ENCODE data around the gene NOP53.
"Not testable (repeated sequence)": the region's sequence is repeated elsewhere in the genome, so short reads cannot be mapped to it uniquely, and the experiment has no call there.

The NOP53 gene

GRCh38 chr19:47718415-47719046, 26.8 kb upstream of the NOP53 start:
- DNase-seq, result not testable (repeated sequence)

GRCh38 chr19:47719047-47719859, 26.1 kb upstream of the NOP53 start:
- DNase-seq, result no peak

DNA sequence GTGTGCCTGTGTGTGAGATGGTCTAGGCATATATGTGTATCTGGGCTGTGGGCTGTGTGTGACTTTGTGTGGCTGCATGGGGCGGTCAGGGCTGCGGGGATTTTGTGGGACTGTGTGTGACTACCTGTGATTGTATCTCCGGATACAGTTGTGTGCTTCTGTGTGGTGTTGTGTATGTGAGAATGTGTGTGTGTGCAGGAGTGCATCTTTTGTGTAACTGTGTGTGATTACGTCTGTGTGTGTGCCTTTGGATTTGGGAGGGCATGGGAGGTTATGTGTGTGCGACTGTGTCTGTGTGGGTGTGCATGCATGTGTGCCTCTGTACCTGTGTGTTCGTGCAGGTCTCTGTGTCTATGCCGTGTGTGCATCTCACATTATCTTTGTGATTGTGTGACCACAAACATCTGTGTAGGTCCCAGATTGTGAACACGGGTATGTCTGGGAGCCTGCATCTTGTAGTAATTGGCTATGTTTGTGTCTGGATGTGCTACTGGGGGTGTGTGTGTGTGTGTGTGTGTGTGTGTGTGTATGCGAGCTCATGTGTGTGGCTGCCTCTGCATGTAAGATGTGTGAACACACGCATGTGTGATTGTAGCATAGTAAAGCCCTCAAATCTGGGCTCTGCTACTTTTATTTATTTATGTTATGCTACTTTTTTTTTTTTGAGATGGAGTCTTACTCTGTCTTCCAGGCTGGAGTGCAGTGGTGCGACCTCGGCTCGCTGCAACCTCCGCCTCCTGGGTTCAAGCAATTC, 24.5 kb upstream of the NOP53 start:
- no peak for DNase-seq

GRCh38 chr19:47723581-47723940, 21.8 kb upstream of the NOP53 start:
- no peak for DNase-seq

DNA sequence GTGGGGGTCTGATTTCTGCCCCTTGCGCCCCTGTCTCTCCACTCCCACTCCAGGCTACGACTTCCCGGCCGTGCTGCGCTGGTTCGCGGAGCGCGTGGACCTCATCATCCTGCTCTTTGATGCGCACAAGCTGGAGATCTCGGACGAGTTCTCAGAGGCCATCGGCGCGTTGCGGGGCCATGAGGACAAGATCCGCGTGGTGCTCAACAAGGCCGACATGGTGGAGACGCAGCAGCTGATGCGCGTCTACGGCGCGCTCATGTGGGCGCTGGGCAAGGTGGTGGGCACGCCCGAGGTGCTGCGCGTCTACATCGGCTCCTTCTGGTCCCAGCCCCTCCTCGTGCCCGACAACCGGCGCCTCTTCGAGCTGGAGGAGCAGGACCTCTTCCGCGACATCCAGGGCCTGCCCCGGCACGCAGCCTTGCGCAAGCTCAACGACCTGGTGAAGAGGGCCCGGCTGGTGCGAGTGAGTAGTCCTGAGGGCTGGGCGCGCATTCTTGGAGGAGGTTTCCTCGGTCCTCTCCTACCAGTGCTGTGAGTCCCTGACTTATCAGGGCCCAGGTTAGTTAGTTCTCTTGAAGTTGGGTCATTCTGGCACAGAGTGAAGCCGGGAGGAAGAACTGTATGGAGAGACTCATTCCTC, 19.5 kb upstream of the NOP53 start:
- DNase-seq, result no peak

- DNase-seq, result no peak
Observed at GRCh38 chr19:47726467-47726866, 18.9 kb upstream of the NOP53 start.

DNA sequence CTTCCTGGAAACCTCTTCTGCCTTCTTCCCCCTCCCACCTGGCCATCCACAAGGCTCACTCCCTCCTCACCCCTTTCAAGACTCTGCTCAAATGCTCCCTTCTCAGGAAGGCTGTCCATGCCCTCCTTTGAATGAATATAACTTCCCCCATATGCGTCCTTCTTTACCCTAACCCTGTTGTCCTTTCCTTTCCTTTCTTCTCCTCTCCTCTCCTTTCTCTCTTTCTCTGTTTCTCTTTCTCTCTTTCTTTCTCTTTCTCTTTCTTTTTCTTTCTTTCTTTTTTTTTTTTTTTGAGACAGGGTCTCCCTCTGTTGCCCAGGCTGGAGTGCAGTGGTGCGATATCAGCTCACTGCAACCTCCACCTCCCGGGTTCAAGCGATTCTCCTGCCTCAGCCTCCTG, 17.1 kb upstream of the NOP53 start:
- DNase-seq, result not testable (repeated sequence)

- no peak for DNase-seq
Observed at GRCh38 chr19:47729468-47729798, 15.9 kb upstream of the NOP53 start.

DNA sequence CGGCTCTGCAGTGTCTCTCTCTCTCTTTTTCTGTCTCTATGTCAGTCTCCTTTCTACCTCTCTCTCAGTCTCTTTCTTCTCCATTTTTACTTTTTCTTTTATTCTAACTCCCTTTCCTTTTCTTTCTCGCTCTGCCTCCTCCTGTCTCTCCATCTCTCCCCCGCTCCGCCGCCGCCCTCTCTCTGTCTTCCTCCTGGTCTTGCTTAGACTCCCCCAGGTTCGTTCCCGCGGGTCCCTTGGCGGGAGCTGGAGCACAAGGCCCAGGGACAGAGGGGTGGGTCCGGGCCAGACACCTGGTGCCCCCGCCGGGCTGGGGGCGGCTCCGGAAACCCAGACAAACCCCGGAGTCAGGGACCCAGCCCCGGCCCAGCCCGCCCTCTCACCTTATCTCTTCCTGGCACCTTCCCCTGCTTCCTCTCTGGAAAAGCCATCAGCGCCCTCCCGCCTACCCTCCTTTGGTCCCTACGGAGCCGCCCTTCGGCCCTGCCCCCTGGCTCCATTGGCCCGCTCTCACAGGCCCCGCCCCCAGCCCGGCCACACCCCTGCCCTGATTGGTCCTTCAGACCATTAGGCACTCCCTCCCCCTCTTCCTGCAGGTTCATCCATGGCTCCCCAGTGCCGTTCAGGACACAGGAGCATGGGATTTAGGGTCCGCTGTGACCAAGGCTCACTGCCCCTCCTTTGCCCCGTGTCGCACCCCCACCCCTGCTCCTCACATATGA, 15.4 kb upstream of the NOP53 start:
- no peak for DNase-seq

GRCh38 chr19:47730521-47730889, 14.8 kb upstream of the NOP53 start:
- no peak for DNase-seq

DNA sequence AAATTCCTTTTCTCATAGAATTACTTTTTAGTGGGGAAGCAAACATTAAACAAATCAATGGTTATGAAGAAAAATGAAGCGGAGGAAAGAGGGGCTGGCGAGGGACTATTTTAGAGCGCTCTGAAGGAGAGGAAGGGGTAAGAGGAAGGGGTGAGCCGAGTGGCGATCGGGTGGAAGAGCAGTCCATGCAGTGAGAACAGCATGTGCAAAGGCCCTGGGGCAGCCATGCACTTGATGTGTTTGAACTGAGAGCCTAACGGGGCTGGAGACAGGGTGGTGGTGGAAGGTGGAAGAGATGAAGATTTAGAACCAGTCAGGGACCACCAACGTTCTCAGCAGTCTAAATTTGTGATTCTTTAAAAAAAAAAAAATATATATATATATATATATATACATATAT, 14.4 kb upstream of the NOP53 start:
- DNase-seq, result no peak

DNA sequence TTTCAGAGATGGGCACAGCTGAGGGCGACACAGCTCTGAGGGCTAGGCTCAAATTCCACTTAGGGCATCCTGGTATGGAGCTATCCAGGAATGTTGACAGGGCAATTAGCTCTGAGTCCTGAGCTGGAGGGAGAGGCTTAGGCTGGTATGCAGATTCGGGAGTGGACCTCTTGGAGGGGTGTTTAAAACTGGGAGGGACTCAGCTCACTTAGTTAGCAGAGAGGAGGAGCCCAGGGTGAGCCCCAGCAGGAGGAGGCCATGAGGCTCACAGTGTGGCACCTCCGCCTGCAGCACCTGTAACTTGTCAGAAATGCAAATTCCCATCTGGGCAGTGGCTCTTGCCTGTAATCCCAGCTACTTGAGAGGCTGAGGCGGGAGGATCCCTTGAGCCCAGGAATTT, 10.2 kb upstream of the NOP53 start:
- DNase-seq, result no peak

DNA sequence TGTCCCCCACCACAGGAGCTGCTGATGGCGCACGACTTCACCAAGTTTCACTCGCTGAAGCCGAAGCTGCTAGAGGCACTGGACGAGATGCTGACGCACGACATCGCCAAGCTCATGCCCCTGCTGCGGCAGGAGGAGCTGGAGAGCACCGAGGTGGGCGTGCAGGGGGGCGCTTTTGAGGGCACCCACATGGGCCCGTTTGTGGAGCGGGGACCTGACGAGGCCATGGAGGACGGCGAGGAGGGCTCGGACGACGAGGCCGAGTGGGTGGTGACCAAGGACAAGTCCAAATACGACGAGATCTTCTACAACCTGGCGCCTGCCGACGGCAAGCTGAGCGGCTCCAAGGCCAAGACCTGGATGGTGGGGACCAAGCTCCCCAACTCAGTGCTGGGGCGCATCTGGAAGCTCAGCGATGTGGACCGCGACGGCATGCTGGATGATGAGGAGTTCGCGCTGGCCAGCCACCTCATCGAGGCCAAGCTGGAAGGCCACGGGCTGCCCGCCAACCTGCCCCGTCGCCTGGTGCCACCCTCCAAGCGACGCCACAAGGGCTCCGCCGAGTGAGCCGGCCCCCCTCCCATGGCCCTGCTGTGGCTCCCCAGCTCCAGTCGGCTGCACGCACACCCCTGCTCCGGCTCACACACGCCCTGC, 4.4 kb upstream of the NOP53 start:
- DNase-seq, result no peak

- DNase-seq, result no peak
Observed at GRCh38 chr19:47741544-47742140, 3.7 kb upstream of the NOP53 start.

- no peak for DNase-seq
Observed at GRCh38 chr19:47742634-47743033, 2.7 kb upstream of the NOP53 start.

- DNase-seq, result not testable (repeated sequence)
Observed at GRCh38 chr19:47746129-47746528, 783 bp downstream of the NOP53 start.

GRCh38 chr19:47749326-47749725, 4.0 kb downstream of the NOP53 start:
- no peak for DNase-seq

GRCh38 chr19:47750752-47751151, 5.4 kb downstream of the NOP53 start:
- no peak for DNase-seq

GRCh38 chr19:47752440-47753211, 7.3 kb downstream of the NOP53 start:
- DNase-seq, result no peak

DNA sequence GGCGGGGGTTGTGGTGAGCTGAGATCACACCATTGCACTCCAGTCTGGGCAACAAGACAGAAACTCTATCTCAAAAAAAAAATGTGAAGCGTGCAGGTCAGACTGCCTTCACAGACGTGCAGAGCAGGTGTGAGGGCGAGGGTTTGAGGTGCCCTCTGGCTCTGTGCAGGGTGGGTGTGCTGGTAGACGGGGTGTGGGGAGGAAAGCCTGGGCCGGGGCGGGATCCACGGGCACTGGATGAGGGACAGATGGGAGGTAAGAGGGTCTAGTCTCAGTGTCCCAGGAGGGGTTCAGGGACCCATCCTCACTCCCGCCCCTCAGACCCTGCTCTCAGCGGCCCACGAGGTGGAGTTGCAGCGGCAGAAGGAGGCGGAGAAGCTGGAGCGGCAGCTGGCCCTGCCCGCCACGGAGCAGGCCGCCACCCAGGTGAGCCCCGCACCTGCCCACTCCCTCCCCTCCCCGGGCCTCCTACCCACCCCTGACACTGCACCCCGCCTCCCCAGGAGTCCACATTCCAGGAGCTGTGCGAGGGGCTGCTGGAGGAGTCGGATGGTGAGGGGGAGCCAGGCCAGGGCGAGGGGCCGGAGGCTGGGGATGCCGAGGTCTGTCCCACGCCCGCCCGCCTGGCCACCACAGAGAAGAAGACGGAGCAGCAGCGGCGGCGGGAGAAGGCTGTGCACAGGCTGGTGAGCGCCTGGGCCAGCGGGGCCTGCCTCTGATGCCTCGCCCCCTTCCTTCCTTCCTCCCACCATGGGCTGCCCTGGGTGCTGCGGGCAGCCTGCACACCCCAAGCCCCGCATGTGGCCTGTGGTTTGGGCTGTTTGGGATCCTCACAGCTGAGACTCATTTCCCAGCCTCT, 9.1 kb downstream of the NOP53 start:
- DNase-seq, result no peak
